Karpas-422 (cell line): Measurements from ENCODE around the gene CD1C. TPM values are rescaled to one million over a fixed set of nuclear protein-coding genes. Genes with fewer than 3 reads are reported as not detected.
"Not testable (repeated sequence)": the region's sequence is repeated elsewhere in the genome, so short reads cannot be mapped to it uniquely, and the experiment has no call there.

Experiments
- DNase-seq: peaks from one replicate; pipeline ENCODE4 v3.0.0-alpha.2; 2015
- H2AFZ ChIP-seq: fragments of 200-600 bp; sonication (generic); 2 replicates; pipeline ENCODE4 v1.6.1; 2014; ENCODE audit warnings: antibody characterized with exemption, low read length, mixed read lengths
- H3K27ac ChIP-seq: fragments of 200-600 bp; sonication (generic); 2 replicates; pipeline ENCODE4 v1.5.1; 2014; ENCODE audit warnings: mild to moderate bottlenecking, low read length, moderate library complexity
- H3K27me3 ChIP-seq: fragments of 200-600 bp; sonication (generic); 2 replicates; pipeline ENCODE4 v1.6.1; 2014; ENCODE audit warnings: low read length, mixed read lengths
- H3K36me3 ChIP-seq: fragments of 200-600 bp; sonication (generic); 2 replicates; pipeline ENCODE4 v1.6.1; 2014; ENCODE audit warnings: low read length, mixed read lengths; ENCODE audit not compliant: insufficient read depth
- H3K4me1 ChIP-seq: fragments of 200-600 bp; sonication (generic); 2 replicates; pipeline ENCODE4 v1.6.1; 2014; ENCODE audit warnings: mild to moderate bottlenecking, low read length, mixed read lengths
- H3K4me2 ChIP-seq: fragments of 200-600 bp; sonication (generic); 2 replicates; pipeline ENCODE4 v1.6.1; 2014; ENCODE audit warnings: low read length, low read depth, mild to moderate bottlenecking; ENCODE audit not compliant: poor library complexity, severe bottlenecking
- H3K4me3 ChIP-seq: fragments of 200-600 bp; sonication (generic); 2 replicates; pipeline ENCODE4 v1.5.1; 2014; ENCODE audit warnings: mild to moderate bottlenecking, antibody characterized with exemption, low read length, mixed read lengths
- H3K79me2 ChIP-seq: fragments of 200-600 bp; sonication (generic); 2 replicates; pipeline ENCODE4 v1.6.1; 2014; ENCODE audit warnings: mild to moderate bottlenecking, low read length, mixed read lengths
- H3K9ac ChIP-seq: fragments of 200-600 bp; sonication (generic); 2 replicates; pipeline ENCODE4 v1.6.0; 2014; ENCODE audit warnings: low read length
- H3K9me2 ChIP-seq: fragments of 200-600 bp; sonication (generic), shearing (Covaris generic); replicated peaks from 2 replicates; pipeline ENCODE4 v1.6.0; 2014; ENCODE audit warnings: mild to moderate bottlenecking, low read length, moderate library complexity; ENCODE audit not compliant: insufficient read depth
- H3K9me3 ChIP-seq: fragments of 300-700, 200-600 bp; sonication (generic); 2 replicates; pipeline ENCODE4 v1.6.1; 2014; ENCODE audit warnings: low read length, mixed read lengths
- H4K20me1 ChIP-seq: fragments of 200-600 bp; sonication (generic); 2 replicates; pipeline ENCODE4 v1.6.1; 2014; ENCODE audit warnings: mild to moderate bottlenecking, antibody characterized with exemption, low read length, low read depth; ENCODE audit not compliant: insufficient read depth
- total RNA-seq: library from RNA; depleted of rRNA; stranded (reverse); fragments of >200 nt; shearing (Covaris generic); gene quantifications from 2 replicates; pipeline ENCODE4 v1.2.3, GENCODE V29; 2014; ENCODE audit warnings: low replicate concordance

The CD1C gene
- total RNA-seq, 1 experiment from 2014 or later = 60.1 TPM

DNA sequence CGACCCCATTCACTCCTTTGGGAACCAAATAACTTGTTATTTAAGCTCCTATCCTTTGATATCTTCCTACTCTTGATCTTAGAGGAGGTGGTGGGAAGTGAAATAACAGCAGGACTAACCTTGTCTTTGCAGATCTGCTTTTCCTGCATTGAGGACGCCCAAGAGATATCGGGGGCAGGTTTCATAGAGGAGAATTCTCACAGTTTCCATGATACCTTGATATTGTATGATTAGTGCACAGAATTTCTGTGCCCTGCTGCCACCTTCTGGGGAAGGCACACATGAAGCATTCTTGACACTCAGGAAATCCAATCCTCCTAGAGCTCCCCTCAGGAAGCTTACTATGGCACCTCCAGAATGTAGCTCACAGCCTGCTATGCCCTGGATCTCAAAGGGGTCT, 40.0 kb downstream of the CD1C start:
- H3K36me3 ChIP-seq = no peaks in the 10 kb centered on the region
- H4K20me1 ChIP-seq = no peaks in the 10 kb centered on the region

DNA sequence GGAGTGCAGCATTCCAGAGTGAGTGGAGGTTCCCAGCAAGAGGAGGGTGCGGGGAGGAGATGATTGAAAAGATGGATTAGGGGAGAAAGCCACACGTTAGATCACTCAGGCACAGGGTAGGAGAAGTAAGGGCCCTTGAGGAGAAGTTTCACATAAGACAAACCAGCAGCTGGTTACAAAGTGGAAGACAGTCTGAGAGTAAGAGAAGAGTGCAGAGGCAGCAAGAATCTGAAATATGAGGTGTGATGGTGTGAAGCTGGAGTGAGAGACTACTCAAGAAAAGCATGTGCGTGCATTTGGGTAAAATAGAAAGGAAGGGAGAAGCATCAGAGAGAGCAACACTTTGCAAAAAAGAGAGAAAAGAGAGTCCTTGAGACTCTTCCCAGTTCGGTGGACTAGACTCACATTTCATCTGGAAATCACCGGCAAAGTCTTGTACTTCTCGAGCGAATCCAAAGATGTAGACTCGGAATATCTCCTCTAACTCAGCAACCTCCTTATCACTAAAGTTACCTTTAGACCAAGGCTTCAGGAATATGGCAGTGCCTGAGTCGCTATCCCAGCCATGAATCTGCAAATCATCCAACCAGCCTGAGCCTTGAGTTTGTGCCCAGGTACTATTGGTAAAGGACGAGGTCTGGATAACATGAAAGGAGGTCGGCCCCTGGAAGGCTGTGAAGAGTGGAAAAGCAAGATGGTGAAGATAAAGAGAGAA, 40.8 kb downstream of the CD1C start:
- H4K20me1 ChIP-seq = no peaks in the 10 kb centered on the region
- no peaks in the 10 kb centered on the region for H3K79me2 ChIP-seq
- peaks cover 5% of the 10 kb centered on the region for H3K4me1 ChIP-seq
- H2AFZ ChIP-seq = no peak overlapping the region
- H3K4me2 ChIP-seq = no peak overlapping the region
- H3K27ac ChIP-seq = no peak overlapping the region
- DNase-seq = no peak
- H3K4me3 ChIP-seq = no peak overlapping the region
- no peaks in the 10 kb centered on the region for H3K36me3 ChIP-seq
- no peaks in the 10 kb centered on the region for H3K9me2 ChIP-seq
- no peak overlapping the region for H3K9ac ChIP-seq
- no peaks in the 10 kb centered on the region for H3K9me3 ChIP-seq
- H3K27me3 ChIP-seq = no peaks in the 10 kb centered on the region

More for the DNA sequence above, 40.0 kb downstream of the CD1C start:
- no peaks in the 10 kb centered on the region for H3K79me2 ChIP-seq
- H3K9ac ChIP-seq = no peak overlapping the region
- H3K4me2 ChIP-seq = no peak overlapping the region
- H3K4me3 ChIP-seq = no peak overlapping the region
- H3K4me1 ChIP-seq = no peaks in the 10 kb centered on the region; the same call in 1 of the 2 replicates
- no peaks in the 10 kb centered on the region for H3K9me2 ChIP-seq
- peak; percentile 78 for DNase-seq
- no peak overlapping the region for H3K27ac ChIP-seq
- no peak overlapping the region for H2AFZ ChIP-seq
- H3K27me3 ChIP-seq = no peaks in the 10 kb centered on the region
- H3K9me3 ChIP-seq = no peaks in the 10 kb centered on the region

DNA sequence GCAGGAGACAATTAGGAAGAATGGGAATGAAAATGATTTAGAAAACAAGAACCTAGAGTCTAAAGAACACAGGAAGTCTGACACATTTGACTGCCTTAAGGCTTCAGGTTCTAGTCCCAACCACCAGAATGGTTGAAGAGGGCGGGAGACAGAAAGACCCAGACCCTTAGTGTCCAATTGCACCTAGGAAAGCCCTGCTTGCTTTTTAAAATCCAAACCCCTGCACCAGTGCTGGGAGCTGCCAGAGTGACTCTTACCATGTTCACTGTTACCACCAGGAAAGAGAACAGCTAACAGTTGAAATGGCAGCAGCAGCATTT, 41.3 kb downstream of the CD1C start:
- no peaks in the 10 kb centered on the region for H3K9me2 ChIP-seq
- H3K36me3 ChIP-seq = no peaks in the 10 kb centered on the region
- H3K27ac ChIP-seq = no peak overlapping the region
- no peaks in the 10 kb centered on the region for H3K27me3 ChIP-seq
- no peak overlapping the region for H3K4me2 ChIP-seq
- no peak overlapping the region for H3K9ac ChIP-seq
- H3K9me3 ChIP-seq = no peaks in the 10 kb centered on the region
- H3K79me2 ChIP-seq = no peaks in the 10 kb centered on the region
- H3K4me1 ChIP-seq = peaks cover 5% of the 10 kb centered on the region
- H3K4me3 ChIP-seq = no peak overlapping the region
- no peak for DNase-seq
- no peaks in the 10 kb centered on the region for H4K20me1 ChIP-seq
- no peak overlapping the region for H2AFZ ChIP-seq

DNA sequence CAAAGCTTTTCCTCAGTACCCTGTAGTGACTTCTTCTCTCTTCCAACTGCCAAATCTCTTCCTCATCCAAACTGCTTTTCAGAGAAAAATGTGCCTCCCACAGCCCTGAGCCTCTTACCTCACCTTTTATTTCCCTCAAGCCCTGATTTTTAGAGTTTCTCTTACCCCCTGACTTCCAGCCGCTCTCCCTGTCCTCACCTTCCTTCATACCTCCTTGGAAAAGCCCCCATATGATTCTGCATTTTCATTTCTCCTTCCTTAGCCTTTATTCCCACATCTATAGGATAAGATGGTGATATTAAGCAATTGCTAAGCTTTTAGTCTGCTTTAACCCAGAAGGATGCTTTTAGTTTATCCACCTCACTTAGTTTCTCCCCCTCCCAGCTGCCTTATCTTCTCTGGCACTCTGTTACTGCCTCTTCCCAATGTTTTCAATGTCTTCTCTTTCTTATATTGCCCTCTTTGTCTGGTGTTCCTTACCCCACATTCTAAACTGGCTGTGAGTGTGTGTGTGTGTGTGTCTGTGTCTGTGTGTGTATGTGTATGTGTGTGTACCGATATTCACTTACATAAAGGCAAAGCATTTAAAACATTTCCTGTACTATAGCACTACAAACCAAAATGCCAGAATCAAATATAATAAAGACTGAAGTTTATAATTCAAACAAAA, 41.9 kb downstream of the CD1C start, which contains the start of gene CD1B:
Gene CD1B, minus strand, starts transcription at position 51 of the 670 bp plus-strand sequence. CDS start 108 bp downstream, outside the sequence.
- no peak within 1 kb of the TSS for H3K4me2 ChIP-seq
- H3K27ac ChIP-seq = no peak within 1 kb of the TSS
- H3K4me1 ChIP-seq = peaks cover 5% of the 10 kb centered on the region
- no peaks in the 10 kb centered on the region for H3K36me3 ChIP-seq
- no peak within 1 kb of the TSS for H3K4me3 ChIP-seq
- no peak within 1 kb of the TSS for H3K9ac ChIP-seq
- H2AFZ ChIP-seq = no peak within 1 kb of the TSS
- no peaks in the 10 kb centered on the region for H4K20me1 ChIP-seq
- H3K9me2 ChIP-seq = no peaks in the 10 kb centered on the region
- DNase-seq = no peak
- H3K27me3 ChIP-seq = no peaks in the 10 kb centered on the region
- H3K9me3 ChIP-seq = no peaks in the 10 kb centered on the region
- no peaks in the 10 kb centered on the region for H3K79me2 ChIP-seq

DNA sequence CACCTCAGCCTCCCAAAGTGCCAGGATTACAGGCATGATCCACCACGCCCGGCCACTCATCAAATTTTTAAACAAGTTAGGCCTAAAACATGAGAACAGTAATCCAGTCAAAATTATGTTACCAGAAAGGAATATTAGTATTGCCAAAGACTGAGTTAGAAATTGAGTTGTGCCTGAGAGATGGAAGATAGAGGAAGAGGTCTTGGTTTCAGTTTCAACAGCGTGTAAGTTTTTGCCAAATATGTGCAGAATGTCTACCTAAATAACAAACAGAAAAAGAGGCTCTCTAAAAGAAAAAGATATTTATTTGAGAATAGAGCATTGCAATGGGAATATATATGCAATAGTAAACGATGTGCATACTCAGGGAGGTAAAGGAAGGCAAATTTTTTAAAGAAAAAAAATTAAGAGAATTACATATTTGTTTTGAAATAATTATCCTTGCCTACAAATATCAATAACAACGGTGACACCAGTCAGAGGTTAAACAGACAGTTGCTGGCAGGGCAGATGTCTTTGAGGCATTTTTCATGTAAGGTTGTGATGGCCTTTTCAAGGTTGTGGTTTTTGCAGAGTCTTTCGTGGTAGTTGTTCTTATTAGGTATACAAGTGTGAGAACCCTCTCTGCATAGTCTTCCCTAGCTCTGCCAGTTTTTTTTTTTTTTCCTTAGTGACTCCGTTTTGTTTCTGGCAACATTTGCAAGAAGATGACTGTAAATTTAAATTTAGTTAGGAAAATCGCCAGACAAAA, 43.9 kb downstream of the CD1C start:
- H3K4me1 ChIP-seq = peaks cover 5% of the 10 kb centered on the region
- H3K79me2 ChIP-seq = no peaks in the 10 kb centered on the region
- no peak overlapping the region for H3K4me2 ChIP-seq
- H4K20me1 ChIP-seq = no peaks in the 10 kb centered on the region
- no peaks in the 10 kb centered on the region for H3K27me3 ChIP-seq
- no peaks in the 10 kb centered on the region for H3K36me3 ChIP-seq
- no peak overlapping the region for H3K27ac ChIP-seq
- no peak overlapping the region for H3K9ac ChIP-seq
- DNase-seq = peak; percentile 40
- no peak overlapping the region for H3K4me3 ChIP-seq
- no peaks in the 10 kb centered on the region for H3K9me3 ChIP-seq
- no peaks in the 10 kb centered on the region for H3K9me2 ChIP-seq
- H2AFZ ChIP-seq = no peak overlapping the region

DNA sequence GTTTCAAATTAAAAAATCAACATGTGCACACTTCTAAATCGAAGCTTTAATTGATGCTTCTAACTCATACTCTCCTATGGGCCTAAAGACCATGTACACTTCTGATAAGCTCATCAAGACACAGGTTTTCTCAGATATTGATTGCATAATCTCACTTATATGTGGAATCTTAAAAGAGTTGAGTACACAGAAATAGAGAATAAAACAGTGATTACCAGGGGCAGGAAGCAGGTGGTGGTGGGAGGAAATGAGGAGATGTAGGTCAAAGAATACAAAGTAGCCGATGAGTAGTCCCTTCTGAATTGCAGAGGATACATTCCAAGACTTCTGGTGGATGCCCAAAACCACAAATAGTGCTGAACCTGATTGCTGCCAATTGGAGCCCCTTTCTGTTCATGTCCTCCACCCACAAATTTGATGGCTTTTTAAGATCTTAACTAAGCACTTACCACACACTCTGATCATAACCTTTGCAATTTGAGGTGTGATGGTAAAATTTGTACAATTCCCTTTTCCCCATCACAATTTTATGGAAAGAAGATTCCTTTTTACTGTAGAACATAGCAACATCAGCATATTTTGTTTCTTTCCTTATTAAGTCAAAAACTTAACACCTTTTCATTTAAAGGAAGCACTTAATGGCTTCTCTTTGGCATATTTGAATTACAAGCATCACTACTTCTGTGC, 44.9 kb downstream of the CD1C start:
- Histone ChIP-seq H3K4me3 (no peak overlapping the region), H3K4me1 (peaks cover 5% of the 10 kb centered on the region), H3K79me2 (no peaks in the 10 kb centered on the region), H3K36me3 (no peaks in the 10 kb centered on the region), H3K27me3 (no peaks in the 10 kb centered on the region), H4K20me1 (no peaks in the 10 kb centered on the region), H3K9me2 (no peaks in the 10 kb centered on the region), H3K9me3 (no peaks in the 10 kb centered on the region), H3K4me2 (no peak overlapping the region), H3K27ac (no peak overlapping the region), H2AFZ (no peak overlapping the region), H3K9ac (no peak overlapping the region)
- no peak for DNase-seq

DNA sequence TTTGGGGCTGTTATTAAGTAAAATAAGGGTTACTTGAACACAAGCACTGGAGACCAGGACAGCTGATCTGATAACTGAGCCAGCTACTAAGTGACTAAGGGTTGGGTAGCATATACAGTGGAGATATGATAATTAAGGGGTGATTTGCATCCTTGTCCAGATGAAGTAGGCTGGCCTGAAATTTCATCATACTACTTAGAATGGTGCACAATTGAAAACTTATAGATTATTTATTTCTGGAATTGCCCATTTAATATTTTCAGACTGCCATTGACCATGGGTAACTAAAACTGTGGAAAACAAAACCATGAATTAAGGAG, 45.5 kb downstream of the CD1C start:
- peak; percentile 42 for DNase-seq
- Histone ChIP-seq H3K79me2 (no peaks in the 10 kb centered on the region), H3K27ac (no peak overlapping the region), H3K4me3 (no peak overlapping the region), H3K36me3 (no peaks in the 10 kb centered on the region), H3K9me3 (no peaks in the 10 kb centered on the region), H2AFZ (no peak overlapping the region), H3K27me3 (no peaks in the 10 kb centered on the region), H3K9ac (no peak overlapping the region), H3K4me2 (no peak overlapping the region), H3K4me1 (peaks cover 5% of the 10 kb centered on the region), H3K9me2 (no peaks in the 10 kb centered on the region), H4K20me1 (no peaks in the 10 kb centered on the region)

DNA sequence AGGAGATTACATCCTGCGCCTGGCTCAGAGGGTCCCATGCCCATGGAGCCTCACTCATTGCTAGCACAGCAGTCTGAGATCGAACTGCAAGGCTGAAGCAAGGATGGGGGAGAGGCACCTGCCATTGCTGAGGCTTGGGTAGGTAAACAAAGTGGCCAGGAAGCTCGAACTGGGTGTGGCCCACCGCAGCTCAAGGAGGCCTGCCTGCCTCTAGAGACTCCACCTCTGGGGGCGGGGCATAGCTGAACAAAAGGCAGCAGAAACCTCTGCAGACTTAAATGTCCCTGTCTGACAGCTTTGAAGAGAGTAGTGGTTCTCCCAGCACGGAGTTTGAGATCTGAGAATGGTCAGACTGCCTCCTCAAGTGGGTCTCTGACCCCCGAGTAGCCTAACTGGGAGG, 46.7 kb downstream of the CD1C start:
- not testable (repeated sequence) for H3K27ac ChIP-seq, H3K9ac ChIP-seq, H3K9me3 ChIP-seq, H4K20me1 ChIP-seq, H3K4me1 ChIP-seq, DNase-seq, H3K4me3 ChIP-seq, H3K4me2 ChIP-seq, H3K36me3 ChIP-seq, H3K27me3 ChIP-seq, H2AFZ ChIP-seq, H3K9me2 ChIP-seq, H3K79me2 ChIP-seq
